Subcutaneous abdominal adipose tissue (tissue), 5 donors: ENCODE measurements around the gene MTR.

Experiments
- H3K27ac ChIP-seq: one replicate; pipeline ENCODE4 v1.7.0; 2013; ENCODE audit warnings: low read depth, mild to moderate bottlenecking, inconsistent platforms, low read length, moderate library complexity
- H3K27me3 ChIP-seq, 5 donors: one replicate each; pipeline ENCODE4 v1.7.0; 2013; ENCODE audit warnings: low read length in 5 of 5, inconsistent platforms in 1 of 5; ENCODE audit not compliant: control insufficient read depth in 5 of 5, insufficient read depth in 4 of 5
- H3K36me3 ChIP-seq, 5 donors: one replicate each; pipeline ENCODE4 v1.7.0; 2013; ENCODE audit warnings: low read length in 5 of 5; ENCODE audit not compliant: control insufficient read depth in 5 of 5, insufficient read depth in 5 of 5
- H3K4me1 ChIP-seq, 5 donors: one replicate each; pipeline ENCODE4 v1.7.0; 2013; ENCODE audit warnings: low read length in 5 of 5, mild to moderate bottlenecking in 3 of 5, moderate library complexity in 1 of 5; ENCODE audit not compliant: control insufficient read depth in 5 of 5, insufficient read depth in 5 of 5
- H3K4me3 ChIP-seq, 5 donors: one replicate each; pipeline ENCODE4 v1.7.0; 2013; ENCODE audit warnings: low read length in 5 of 5, low read depth in 1 of 5
- H3K9ac ChIP-seq, 5 donors: one replicate each; pipeline ENCODE4 v1.7.0; 2013; ENCODE audit warnings: low read length in 5 of 5, mild to moderate bottlenecking in 4 of 5, moderate library complexity in 3 of 5
- H3K9me3 ChIP-seq, 5 donors: one replicate each; pipeline ENCODE4 v1.7.0; 2013; ENCODE audit warnings: low read length in 5 of 5; ENCODE audit not compliant: control insufficient read depth in 5 of 5
- donor health status: healthy.
- donor health status: healthy.
- donor health status: healthy.
- donor health status: healthy.
- donor health status: healthy.

The MTR gene

DNA sequence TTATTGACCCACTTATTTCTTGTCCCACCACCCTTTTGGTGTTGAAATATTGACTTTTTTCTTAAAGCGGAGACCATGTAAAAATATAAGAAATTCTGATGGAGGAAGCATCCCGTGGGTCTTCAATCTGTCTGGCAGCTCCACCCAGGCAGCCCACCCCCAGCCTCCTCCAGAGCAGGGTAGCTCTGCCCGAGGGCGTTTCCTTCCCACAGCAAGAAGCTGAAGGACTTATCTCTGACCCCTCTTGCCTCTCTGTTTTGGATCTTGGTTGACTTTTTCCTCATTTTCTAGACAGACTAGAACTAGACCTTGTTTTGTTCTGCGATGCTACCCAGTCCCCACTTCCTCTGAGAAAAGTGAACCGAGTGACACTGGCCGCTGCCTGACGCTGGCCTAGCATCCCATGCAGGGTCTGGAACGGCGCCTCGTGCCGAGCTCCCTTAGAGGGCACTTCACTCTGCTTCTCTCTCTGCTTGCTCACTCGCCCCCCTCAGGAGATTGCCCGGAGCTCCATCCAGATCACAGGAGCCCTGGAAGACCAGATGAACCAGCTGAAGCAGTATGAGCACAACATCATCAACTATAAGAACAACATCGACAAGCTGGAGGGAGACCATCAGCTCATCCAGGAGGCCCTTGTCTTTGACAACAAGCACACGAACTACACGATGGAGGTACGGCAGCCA lies 40.4 kb upstream of the MTR start:
- no peaks in the 10 kb centered on the region for H3K9me3 ChIP-seq
- H3K36me3 ChIP-seq = no peaks in the 10 kb centered on the region
- no peak overlapping the region for H3K9ac ChIP-seq
- no peak overlapping the region for H3K27ac ChIP-seq
- H3K4me1 ChIP-seq = peaks cover 0 to 3% (median 0%) of the 10 kb centered on the region in 5 donors
- H3K27me3 ChIP-seq = peaks cover 0 to 9% (median 0%) of the 10 kb centered on the region in 5 donors
- no peak overlapping the region for H3K4me3 ChIP-seq

DNA sequence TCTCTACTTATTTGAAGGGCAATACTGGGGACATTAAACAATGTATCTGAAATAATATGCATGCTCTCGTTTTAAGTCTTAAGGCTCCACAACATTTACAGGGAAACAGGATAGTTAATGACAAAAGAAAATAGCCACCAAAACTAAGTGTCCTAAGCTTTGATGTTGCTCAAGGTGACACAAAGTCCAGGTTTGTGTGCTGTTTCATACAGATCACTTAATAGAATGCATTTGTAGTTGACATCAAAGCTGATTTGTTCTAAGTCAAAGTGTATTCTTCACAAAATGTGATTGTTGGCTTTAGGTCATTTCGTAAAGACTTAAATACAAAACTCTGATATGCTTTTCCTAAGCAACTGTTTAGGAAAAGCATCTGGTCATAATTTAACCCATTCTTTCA lies 37.5 kb upstream of the MTR start:
- Histone ChIP-seq H3K36me3 (no peaks in the 10 kb centered on the region), H3K9ac (no peak overlapping the region), H3K4me1 (no peaks in the 10 kb centered on the region), H3K4me3 (no peak overlapping the region), H3K27me3 (peaks cover 0 to 5% (median 0%) of the 10 kb centered on the region in 5 donors), H3K9me3 (no peaks in the 10 kb centered on the region), H3K27ac (no peak overlapping the region)

DNA sequence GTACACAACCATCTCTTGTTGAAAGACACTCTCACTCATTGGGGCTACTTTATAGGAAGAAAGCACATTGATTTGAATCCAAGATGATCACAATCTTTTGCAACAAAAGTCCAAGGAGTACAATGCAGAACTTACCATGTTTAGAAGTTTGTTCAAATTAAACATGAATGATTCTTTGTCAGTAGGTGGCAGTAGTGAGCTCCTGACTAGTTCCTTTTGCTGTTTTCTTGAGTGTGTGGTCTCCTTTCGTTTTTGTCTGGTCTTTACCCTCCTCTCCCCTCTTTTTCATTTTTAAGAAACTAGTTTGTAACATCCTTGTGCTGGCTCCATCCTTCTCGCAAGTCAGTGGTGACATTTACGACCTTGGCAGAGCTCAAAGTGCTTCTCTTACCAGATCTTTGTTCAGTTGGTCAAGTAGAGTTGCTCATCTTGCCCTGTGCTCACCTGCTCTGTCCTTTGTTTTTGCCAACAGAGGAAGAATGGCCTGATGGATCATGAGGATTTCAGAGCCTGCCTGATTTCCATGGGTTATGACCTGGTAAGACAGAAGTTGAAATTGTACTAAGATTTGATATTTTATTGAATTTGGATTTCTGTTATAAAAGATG lies 35.7 kb upstream of the MTR start:
- no peaks in the 10 kb centered on the region for H3K27me3 ChIP-seq
- H3K36me3 ChIP-seq = no peaks in the 10 kb centered on the region

DNA sequence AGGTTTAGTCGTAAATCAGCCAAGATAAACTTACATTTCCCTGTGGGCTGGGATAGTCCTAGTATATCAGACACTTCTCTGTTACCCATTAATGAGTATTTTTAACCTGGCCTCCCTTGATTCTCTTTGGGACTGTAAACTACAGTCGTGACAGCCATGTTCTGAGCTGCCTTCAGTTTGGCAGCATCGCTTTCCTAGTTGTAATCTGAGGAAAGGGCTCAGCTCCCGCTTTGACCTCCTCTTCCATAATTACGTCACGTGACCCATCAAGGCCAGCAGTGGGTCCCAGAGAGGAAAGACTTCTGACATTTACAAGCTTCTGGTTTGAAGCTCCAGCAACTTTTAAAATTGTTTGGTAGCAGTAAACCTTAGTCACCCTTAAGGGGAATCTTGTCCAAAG lies 34.6 kb upstream of the MTR start:
- Histone ChIP-seq H3K27ac (no peak overlapping the region), H3K4me3 (no peak overlapping the region), H3K4me1 (no peaks in the 10 kb centered on the region), H3K9ac (no peak overlapping the region), H3K9me3 (no peaks in the 10 kb centered on the region), H3K27me3 (no peaks in the 10 kb centered on the region), H3K36me3 (no peaks in the 10 kb centered on the region)

More for the DNA sequence above, 35.7 kb upstream of the MTR start:
- Histone ChIP-seq H3K27ac (no peak overlapping the region), H3K4me1 (no peaks in the 10 kb centered on the region), H3K4me3 (no peak overlapping the region), H3K9me3 (no peaks in the 10 kb centered on the region), H3K9ac (no peak overlapping the region)

DNA sequence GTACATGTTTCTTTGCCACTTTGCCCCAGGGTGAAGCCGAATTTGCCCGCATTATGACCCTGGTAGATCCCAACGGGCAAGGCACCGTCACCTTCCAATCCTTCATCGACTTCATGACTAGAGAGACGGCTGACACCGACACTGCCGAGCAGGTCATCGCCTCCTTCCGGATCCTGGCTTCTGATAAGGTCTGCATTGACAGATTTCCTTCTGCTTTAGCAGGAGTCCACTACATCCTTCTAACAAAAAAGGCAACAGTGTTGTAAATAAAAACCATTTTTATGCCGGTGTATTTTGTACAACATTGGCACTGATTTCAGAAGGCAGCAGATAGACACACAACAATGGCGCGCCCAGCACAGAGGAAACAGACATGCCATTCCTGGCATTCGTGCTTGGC lies 34.1 kb upstream of the MTR start:
- no peak overlapping the region for H3K4me3 ChIP-seq
- H3K4me1 ChIP-seq = no peaks in the 10 kb centered on the region
- H3K27ac ChIP-seq = no peak overlapping the region
- no peaks in the 10 kb centered on the region for H3K27me3 ChIP-seq
- H3K9me3 ChIP-seq = no peaks in the 10 kb centered on the region
- no peak overlapping the region for H3K9ac ChIP-seq
- no peaks in the 10 kb centered on the region for H3K36me3 ChIP-seq

DNA sequence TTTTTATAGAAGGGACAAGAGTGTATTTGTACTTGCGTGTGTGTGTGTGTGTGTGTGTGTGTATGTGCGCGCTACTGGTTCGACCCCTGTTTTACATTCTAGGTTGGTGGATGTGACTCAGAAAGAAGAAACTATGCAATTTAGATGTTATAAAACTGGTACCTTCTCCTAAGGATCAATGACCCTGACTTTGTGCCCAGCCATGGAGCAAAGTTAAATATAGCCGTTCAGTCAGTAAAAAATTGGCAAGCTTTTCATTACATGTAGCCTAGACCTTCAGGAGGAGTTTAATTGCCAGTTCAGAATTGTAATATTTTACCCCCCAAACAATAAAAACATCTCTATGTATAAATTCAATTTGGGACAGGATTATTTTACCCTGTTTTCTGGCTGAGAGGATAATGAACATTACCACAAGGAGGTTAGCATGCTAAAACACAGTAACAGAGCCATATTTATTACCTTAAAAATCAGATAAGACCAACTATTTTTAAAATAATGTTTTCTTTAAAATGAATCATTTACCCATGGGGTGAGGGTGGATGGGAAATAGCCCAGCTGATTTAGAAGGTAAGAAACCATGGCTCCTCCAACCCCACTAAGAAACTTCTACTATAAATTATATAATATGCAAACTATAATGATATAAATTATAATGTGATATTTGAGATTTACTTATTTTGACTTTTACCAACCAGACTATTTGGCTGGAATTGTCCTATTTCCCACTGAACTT lies 33.5 kb upstream of the MTR start:
- Histone ChIP-seq H3K4me3 (no peak overlapping the region), H3K9me3 (no peaks in the 10 kb centered on the region), H3K36me3 (no peaks in the 10 kb centered on the region), H3K27me3 (no peaks in the 10 kb centered on the region), H3K9ac (no peak overlapping the region), H3K4me1 (no peaks in the 10 kb centered on the region), H3K27ac (no peak overlapping the region)

DNA sequence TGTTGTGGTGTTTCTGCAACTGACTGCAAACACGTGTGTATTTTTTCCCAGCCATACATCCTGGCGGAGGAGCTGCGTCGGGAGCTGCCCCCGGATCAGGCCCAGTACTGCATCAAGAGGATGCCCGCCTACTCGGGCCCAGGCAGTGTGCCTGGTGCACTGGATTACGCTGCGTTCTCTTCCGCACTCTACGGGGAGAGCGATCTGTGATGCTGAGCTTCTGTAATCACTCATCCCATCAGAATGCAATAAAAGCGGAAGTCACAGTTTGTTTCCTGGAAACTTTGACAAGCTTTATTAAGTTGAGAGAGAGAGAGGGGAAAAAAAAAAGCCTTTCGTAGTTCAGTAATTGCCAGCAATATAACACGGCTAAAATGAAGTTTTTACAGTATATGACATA lies 32.7 kb upstream of the MTR start:
- H3K4me1 ChIP-seq = no peaks in the 10 kb centered on the region
- H3K27me3 ChIP-seq = no peaks in the 10 kb centered on the region
- H3K9ac ChIP-seq = no peak overlapping the region
- no peaks in the 10 kb centered on the region for H3K9me3 ChIP-seq
- no peaks in the 10 kb centered on the region for H3K36me3 ChIP-seq
- H3K4me3 ChIP-seq = no peak overlapping the region
- no peak overlapping the region for H3K27ac ChIP-seq

DNA sequence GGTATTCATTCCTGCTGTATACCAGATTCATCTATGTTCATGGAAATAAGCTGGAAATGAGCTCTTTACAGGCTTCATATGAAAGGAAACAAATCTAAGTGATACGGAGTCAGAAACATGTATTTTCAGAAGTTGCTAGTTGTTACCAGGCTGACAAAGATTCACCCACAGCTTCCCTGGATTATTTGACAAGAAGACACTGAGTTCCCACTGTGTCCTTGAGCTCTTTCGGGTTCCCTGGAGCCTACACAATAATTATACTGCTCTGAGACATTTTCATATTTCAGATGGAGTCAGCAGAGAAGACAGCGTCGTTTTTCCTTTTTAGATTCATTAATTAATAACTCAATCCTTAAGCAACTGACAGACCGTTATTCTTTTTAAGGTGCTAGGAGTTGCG lies 29.3 kb upstream of the MTR start:
- H3K9ac ChIP-seq = no peak overlapping the region
- no peaks in the 10 kb centered on the region for H3K4me1 ChIP-seq
- H3K4me3 ChIP-seq = no peak overlapping the region
- no peaks in the 10 kb centered on the region for H3K36me3 ChIP-seq
- no peaks in the 10 kb centered on the region for H3K9me3 ChIP-seq
- H3K27me3 ChIP-seq = peaks cover 0 to 10% (median 8%) of the 10 kb centered on the region in 5 donors
- no peak overlapping the region for H3K27ac ChIP-seq

DNA sequence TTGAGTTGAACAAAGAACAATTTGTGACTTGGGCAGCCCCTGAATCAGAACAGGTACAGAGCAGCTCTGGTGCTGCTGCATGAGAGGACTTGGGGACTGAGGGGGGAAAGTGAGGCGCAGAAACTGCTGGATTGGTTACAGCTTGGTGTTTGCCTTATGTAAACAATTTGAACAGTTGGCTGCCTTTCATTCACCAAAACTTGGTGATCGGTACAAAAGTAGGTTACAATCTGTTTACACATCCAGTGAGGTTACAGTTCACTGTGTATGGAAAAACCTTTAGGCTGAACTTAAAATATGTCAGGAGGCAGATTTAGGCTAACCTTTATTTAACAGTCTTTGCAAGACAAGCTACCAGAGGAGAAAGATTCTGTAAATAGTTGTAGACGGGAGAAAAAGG lies 28.6 kb upstream of the MTR start:
- peaks cover 0 to 12% (median 8%) of the 10 kb centered on the region in 5 donors for H3K27me3 ChIP-seq
- H3K4me3 ChIP-seq = no peak overlapping the region
- H3K9me3 ChIP-seq = no peaks in the 10 kb centered on the region
- no peak overlapping the region for H3K27ac ChIP-seq
- H3K4me1 ChIP-seq = no peaks in the 10 kb centered on the region
- no peak overlapping the region for H3K9ac ChIP-seq
- no peaks in the 10 kb centered on the region for H3K36me3 ChIP-seq

DNA sequence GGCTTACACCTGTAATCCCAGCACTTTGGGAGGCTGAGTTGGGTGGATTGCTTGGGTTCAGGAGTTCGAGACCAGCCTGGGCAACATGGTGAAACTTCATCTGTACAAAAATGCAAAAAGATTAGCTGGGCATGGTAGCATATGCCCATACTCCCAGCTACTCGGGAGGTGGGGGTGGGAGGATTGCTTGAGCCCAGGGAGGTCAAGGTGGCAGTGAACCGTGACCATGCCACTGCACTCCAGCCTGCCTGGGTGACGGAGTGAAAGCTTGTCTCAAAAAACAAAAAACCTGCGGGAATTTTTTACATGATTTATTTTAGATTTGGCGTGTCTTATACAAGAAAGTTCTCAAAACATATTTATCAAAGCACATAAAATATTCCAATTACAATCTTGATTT lies 27.8 kb upstream of the MTR start:
- no peak overlapping the region for H3K4me3 ChIP-seq
- no peak overlapping the region for H3K27ac ChIP-seq
- no peaks in the 10 kb centered on the region for H3K36me3 ChIP-seq
- H3K9me3 ChIP-seq = no peaks in the 10 kb centered on the region
- H3K27me3 ChIP-seq = peaks cover 0 to 12% (median 8%) of the 10 kb centered on the region in 5 donors
- no peak overlapping the region for H3K9ac ChIP-seq
- H3K4me1 ChIP-seq = no peaks in the 10 kb centered on the region
